GM21526 (cell line): ENCODE measurements around the gene LEMD2.

ENCODE experiments used
- ATAC-seq: cut with Tn5 transposase; IDR thresholded peaks from one replicate; pipeline ENCODE4 v1.9.1; 2021; ENCODE audit warnings: moderate library complexity; ENCODE audit not compliant: unreplicated experiment, low FRiP score

LEMD2 gene

DNA sequence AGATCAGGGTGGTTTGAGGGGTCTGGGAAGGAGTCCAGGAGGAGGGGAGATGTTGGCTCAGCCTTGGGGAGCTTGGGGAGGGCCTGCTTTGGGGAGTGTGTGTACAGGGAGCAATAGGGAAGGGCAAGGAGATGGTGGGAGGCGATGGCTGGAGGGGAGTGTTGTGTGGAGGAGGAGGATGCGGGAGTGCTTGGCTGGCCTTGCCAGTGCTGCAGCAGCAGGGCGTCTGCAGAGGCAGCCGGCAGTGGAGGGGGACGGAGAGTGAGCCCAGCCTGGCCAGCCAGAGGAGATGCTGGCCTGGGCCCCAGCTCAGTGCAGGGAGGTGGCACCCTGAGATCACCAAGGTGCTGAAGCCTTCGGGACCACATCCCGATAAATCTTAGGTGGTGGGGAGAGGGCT, 46.1 kb downstream of the LEMD2 start:
- no peak for ATAC-seq

DNA sequence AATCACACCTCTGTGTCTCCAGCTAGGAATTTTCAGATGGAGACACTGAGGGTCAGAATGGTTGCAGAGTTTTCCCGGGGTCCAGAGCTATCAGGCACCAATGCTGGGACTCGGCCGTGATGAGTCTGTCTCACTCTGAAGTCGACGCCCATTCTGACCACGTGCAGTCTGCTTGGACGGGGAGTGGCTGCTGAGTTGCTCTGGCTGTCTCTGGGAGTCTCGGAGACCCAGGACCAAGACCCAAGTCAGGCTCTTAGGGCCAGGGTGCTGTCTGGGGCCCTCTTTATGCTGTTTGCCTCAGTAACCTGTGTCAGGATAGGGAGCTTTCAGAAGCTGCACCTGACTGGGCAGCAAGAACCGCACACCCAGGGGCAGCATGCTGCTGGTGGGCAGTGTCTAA, 46.8 kb downstream of the LEMD2 start:
- no peak for ATAC-seq

GRCh38 chr6:33740794-33741193, 48.1 kb downstream of the LEMD2 start:
- ATAC-seq: no peak

- ATAC-seq: no peak
These were observed 48.7 kb downstream of the LEMD2 start for GRCh38 chr6:33740204-33740608.

- ATAC-seq: no peak
These were observed 49.4 kb downstream of the LEMD2 start for GRCh38 chr6:33739571-33739970.

GRCh38 chr6:33738879-33739278, 50.1 kb downstream of the LEMD2 start:
- no peak for ATAC-seq

- ATAC-seq: no peak
These were observed 50.8 kb downstream of the LEMD2 start for GRCh38 chr6:33738153-33738552.

GRCh38 chr6:33737267-33738026, 51.5 kb downstream of the LEMD2 start:
- no peak for ATAC-seq

GRCh38 chr6:33735216-33735615, 53.7 kb downstream of the LEMD2 start:
- no peak for ATAC-seq

- ATAC-seq: no peak
These were observed 55.3 kb downstream of the LEMD2 start for GRCh38 chr6:33733709-33734007.

GRCh38 chr6:33732817-33733708, 55.9 kb downstream of the LEMD2 start:
- ATAC-seq: no peak

GRCh38 chr6:33732385-33732784, 56.5 kb downstream of the LEMD2 start:
- ATAC-seq: no peak

- ATAC-seq: no peak
These were observed 57.1 kb downstream of the LEMD2 start for GRCh38 chr6:33731751-33732282.

DNA sequence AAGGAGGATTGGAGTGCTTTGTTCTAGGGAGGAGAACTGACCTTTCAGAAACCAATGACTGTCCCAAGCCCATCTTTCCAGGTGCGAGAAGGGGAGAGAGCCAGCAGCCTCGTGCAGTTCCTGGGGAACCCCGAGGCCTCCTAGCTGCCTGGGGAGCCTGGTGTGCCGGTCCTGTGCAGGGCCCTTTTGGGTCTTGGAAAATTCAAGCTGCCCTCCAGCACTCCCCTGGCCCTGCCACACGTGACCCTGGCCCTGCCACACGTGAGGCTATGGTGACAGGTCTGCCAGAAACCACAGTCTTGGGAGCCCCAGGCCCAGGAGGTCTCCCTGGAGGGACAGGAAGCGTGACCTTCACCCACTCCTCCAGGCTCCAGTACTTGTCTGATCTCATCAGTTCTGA, 57.9 kb downstream of the LEMD2 start:
- no peak for ATAC-seq

DNA sequence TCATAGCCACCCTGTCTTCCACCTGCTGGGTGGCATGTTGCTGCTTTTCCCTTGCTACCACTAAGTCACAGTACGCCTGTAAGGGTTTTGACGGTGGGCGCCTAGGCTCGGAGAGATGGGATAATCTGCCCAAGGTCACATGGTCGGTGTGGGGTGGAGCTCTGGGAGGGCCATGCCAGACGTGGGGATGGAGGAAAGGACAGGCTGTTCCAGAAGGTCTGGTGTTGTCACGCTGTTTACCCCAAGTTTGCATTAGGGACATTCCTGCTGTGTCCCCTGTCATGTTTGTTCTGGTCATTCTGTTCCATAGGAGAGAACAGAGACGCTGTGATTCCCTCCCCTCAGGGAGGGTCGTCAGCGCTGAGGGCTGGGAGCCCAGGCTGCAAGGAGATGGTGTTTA, 58.3 kb downstream of the LEMD2 start:
- ATAC-seq: no peak

DNA sequence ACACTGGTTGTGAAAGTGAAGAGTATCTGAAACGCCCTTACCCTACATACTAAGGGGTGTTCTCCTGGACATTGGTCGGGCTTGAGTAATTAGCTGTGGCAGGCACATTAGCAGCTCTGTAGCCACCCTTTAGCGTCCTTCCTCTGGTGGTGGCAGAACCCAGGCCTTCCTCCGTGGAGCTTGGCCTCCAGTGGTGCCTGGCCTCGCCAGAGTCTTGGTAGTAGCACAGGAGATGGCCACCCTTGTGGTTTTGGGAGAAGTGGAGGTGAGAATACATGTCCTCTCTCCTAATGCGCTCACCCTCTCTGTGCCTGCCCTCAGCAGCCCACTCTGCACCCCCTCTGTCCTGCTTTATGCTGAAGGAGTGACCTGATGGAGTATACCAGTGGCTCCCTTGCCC, 59.9 kb downstream of the LEMD2 start:
- no peak for ATAC-seq

GRCh38 chr6:33728438-33728837, 60.5 kb downstream of the LEMD2 start:
- ATAC-seq: no peak

DNA sequence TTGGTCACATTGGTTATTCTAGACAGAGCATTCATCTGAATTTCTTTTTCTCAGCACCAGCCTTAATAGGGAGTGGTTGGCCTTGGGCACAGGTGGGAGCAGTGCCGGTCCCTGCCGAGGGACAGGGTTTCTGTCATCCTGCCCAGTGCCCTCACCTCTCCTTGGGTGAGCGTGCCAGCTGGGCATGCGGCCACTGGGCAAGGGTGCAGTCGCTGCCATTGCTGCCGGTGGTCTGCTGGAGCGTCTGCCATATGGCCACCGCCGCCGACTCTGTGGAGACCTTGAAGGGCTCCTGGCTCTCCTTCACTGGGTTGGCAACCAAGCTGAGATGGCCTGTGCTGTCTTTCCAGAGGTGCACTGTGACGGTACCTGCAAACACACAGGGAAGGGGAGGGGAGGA, 61.0 kb downstream of the LEMD2 start:
- no peak for ATAC-seq

DNA sequence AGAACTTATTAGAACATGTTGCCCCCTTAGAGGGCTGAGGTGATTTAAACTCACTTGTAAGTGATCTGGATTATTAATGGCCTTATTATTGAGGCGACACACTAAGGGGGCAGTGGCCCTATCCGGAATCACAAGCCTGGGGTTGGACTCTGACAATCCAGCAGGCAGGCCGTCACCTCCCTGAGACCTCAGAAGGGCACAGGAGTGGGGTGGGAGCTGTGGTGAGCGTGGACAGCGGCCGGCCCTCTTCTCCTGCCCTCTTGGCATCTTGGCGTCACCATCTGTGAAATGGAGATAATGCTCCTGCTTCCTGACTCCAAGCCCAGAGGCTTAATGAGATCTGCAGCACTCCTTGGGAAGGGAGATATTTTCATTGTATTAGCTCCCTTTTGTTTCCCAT, 61.8 kb downstream of the LEMD2 start:
- ATAC-seq: no peak

DNA sequence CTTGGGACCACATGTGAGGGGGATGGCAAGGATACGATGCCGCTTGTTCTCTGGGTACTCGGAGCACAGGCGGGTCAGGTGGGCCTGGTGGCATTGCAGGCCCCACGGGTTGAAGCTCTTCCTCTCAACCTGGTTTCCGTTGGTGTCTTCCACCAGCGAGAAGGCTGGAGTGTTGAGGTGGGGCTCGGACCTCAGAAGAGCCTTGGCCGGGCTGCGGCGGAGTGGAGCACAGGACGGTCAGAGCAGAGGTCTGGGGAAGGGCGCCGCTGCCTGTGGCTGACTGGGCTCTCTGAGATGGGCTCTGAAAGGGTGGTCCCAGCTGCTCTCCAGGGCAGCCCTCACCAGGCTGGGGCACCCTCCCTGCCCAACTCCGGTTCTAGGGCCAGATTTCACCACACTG, 62.2 kb downstream of the LEMD2 start:
- no peak for ATAC-seq

GRCh38 chr6:33725891-33726673, 62.8 kb downstream of the LEMD2 start:
- no peak for ATAC-seq
